ENCODE measurements around the gene CST7.

The CST7 gene

GRCh38 chr20:24933266-24933908 is 15.7 kb upstream of the CST7 start:
- TF ChIP-seq CTCF (IDR thresholded peaks at IDR 0.05; ENCODE audit: insufficient read depth, low read length) (no peak), GABPA (IDR thresholded peaks at IDR 0.05; ENCODE audit: low read depth) (no peak)
- TF ChIP-seq, protein P1, sequence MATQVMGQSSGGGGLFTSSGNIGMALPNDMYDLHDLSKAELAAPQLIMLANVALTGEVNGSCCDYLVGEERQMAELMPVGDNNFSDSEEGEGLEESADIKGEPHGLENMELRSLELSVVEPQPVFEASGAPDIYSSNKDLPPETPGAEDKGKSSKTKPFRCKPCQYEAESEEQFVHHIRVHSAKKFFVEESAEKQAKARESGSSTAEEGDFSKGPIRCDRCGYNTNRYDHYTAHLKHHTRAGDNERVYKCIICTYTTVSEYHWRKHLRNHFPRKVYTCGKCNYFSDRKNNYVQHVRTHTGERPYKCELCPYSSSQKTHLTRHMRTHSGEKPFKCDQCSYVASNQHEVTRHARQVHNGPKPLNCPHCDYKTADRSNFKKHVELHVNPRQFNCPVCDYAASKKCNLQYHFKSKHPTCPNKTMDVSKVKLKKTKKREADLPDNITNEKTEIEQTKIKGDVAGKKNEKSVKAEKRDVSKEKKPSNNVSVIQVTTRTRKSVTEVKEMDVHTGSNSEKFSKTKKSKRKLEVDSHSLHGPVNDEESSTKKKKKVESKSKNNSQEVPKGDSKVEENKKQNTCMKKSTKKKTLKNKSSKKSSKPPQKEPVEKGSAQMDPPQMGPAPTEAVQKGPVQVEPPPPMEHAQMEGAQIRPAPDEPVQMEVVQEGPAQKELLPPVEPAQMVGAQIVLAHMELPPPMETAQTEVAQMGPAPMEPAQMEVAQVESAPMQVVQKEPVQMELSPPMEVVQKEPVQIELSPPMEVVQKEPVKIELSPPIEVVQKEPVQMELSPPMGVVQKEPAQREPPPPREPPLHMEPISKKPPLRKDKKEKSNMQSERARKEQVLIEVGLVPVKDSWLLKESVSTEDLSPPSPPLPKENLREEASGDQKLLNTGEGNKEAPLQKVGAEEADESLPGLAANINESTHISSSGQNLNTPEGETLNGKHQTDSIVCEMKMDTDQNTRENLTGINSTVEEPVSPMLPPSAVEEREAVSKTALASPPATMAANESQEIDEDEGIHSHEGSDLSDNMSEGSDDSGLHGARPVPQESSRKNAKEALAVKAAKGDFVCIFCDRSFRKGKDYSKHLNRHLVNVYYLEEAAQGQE (IDR thresholded peaks at IDR 0.05; ENCODE audit: insufficient replicate concordance, low read depth) = no peak
- no peak overlapping the region for H3K27ac ChIP-seq (replicated peaks)
- no peak overlapping the region for H3K4me3 ChIP-seq (replicated peaks; ENCODE audit: insufficient read depth, low read length)
- H3K27me3 ChIP-seq (ENCODE audit: insufficient read depth, poor library complexity, severe bottlenecking) = no peaks in the 10 kb centered on the region
- DNase-seq (ENCODE audit: low read depth in 1 of 2, low spot score in 1 of 2) = no peak

- DNase-seq (ENCODE audit: low read depth in 1 of 2, low spot score in 1 of 2) = no peak
- Histone ChIP-seq H3K4me3 (replicated peaks; ENCODE audit: insufficient read depth, low read length) (no peak overlapping the region), H3K27ac (replicated peaks) (no peak overlapping the region), H3K27me3 (ENCODE audit: insufficient read depth, poor library complexity, severe bottlenecking) (no peaks in the 10 kb centered on the region)
- TF ChIP-seq POLR2AphosphoS5 (IDR thresholded peaks at IDR 0.05; ENCODE audit: low read depth) (no peak), GABPA (IDR thresholded peaks at IDR 0.05; ENCODE audit: low read depth) (no peak), CTCF (IDR thresholded peaks at IDR 0.05; ENCODE audit: insufficient read depth, low read length) (no peak), SPI1 (IDR thresholded peaks at IDR 0.05; ENCODE audit: borderline replicate concordance, low read depth) (no peak)
- TF ChIP-seq, protein P1 (IDR thresholded peaks at IDR 0.05; ENCODE audit: insufficient replicate concordance, low read depth) = no peak
Observed at GRCh38 chr20:24934101-24934661, 14.9 kb upstream of the CST7 start.

DNA sequence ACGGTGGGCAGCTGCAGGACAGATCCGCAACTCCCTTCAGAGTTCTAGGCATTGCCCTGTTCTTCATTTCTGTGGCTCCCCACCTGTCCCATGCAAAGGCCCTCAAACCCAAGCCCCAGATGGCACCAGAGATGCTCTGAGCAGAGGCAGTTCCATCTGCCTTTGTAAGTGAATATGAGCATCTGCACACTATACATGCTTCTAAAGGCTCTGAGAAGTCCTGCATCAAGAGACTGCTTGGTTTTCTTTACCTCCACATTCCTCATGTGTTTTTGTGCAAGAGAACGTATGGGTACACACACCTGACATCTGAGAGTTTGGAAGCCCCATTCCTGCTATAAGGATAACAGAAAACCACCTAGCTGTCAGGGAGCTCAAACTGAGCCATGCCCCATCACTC is 14.4 kb upstream of the CST7 start:
- no peak for DNase-seq (ENCODE audit: low read depth in 1 of 2, low spot score in 1 of 2)
- TF ChIP-seq SPI1 (IDR thresholded peaks at IDR 0.05; ENCODE audit: borderline replicate concordance, low read depth) (no peak), POLR2AphosphoS5 (IDR thresholded peaks at IDR 0.05; ENCODE audit: low read depth) (no peak), GABPA (IDR thresholded peaks at IDR 0.05; ENCODE audit: low read depth) (no peak), CTCF (IDR thresholded peaks at IDR 0.05; ENCODE audit: insufficient read depth, low read length) (no peak)
- TF ChIP-seq, protein P1 (IDR thresholded peaks at IDR 0.05; ENCODE audit: insufficient replicate concordance, low read depth) = no peak
- H3K27me3 ChIP-seq (ENCODE audit: insufficient read depth, poor library complexity, severe bottlenecking) = no peaks in the 10 kb centered on the region
- H3K27ac ChIP-seq (replicated peaks) = no peak overlapping the region
- no peak overlapping the region for H3K4me3 ChIP-seq (replicated peaks; ENCODE audit: insufficient read depth, low read length)
